ENCODE results near the gene NKAIN4. TPM values are rescaled to one million over a fixed set of nuclear protein-coding genes. Genes with fewer than 3 reads are reported as not detected.
A peak's percentile ranks its signal among the peaks of the same experiment; 100 is the strongest.
"Not testable (repeated sequence)": the region's sequence is repeated elsewhere in the genome, so short reads cannot be mapped to it uniquely, and the experiment has no call there.

The NKAIN4 gene
- total RNA-seq, 4 donors from 2014 or later = not detected

DNA sequence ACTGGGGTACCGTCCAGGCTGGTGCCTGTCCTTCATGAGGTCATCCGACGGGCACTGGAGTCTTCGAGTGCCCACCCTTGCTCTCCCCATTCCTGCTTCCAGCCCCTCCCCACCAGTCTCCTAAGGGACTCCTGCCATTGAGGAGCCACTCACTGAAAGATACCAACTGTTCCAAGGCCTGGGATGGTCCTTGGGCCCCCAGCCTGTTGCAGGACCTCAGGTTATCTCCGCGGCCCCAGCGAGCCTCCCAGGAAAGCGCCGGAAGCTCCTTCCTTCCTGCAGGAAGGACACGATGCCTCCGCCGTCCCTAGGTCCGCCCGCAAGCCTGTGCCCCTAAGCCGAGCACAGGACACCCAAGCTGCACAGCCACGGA, 1.2 kb downstream of the NKAIN4 start:
- no peak for DNase-seq
- H3K36me3 ChIP-seq = no peaks in the 10 kb centered on the region
- H3K27ac ChIP-seq = no peak overlapping the region
- TF ChIP-seq, protein P1, sequence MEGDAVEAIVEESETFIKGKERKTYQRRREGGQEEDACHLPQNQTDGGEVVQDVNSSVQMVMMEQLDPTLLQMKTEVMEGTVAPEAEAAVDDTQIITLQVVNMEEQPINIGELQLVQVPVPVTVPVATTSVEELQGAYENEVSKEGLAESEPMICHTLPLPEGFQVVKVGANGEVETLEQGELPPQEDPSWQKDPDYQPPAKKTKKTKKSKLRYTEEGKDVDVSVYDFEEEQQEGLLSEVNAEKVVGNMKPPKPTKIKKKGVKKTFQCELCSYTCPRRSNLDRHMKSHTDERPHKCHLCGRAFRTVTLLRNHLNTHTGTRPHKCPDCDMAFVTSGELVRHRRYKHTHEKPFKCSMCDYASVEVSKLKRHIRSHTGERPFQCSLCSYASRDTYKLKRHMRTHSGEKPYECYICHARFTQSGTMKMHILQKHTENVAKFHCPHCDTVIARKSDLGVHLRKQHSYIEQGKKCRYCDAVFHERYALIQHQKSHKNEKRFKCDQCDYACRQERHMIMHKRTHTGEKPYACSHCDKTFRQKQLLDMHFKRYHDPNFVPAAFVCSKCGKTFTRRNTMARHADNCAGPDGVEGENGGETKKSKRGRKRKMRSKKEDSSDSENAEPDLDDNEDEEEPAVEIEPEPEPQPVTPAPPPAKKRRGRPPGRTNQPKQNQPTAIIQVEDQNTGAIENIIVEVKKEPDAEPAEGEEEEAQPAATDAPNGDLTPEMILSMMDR (IDR thresholded peaks at IDR 0.05) = no peak
- TF ChIP-seq POLR2A (IDR thresholded peaks at IDR 0.05) = no peak
- no peaks in the 10 kb centered on the region for H3K9me3 ChIP-seq
- peaks cover 0 to 12% (median 8%) of the 10 kb centered on the region in 4 donors for H3K4me1 ChIP-seq
- peaks cover 0 to 26% of the 10 kb centered on the region in 2 donors for H3K27me3 ChIP-seq
- H3K4me3 ChIP-seq = peak overlapping the region in 1 of 4 donors; percentile 41

DNA sequence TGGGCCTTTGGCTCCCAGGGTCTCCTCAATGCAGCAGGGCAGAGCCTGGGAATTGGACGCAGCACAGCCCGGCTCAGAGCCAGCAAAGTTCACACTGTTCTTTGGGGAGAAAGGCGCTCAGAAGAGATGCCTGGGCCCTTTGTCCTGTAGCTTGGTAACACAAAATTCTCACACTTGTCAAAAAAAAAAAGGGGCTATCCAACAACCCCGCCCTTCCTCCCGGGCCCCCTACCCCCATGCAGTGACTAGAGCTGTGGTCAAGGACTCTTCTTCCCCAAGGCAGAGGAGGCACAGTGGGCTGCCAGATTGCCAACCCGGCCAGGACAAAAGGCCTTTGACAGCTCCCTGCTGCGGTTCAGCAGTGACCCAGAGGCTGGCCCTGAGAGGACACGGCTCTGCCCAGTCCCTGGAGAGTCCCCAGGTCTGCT, 2.0 kb downstream of the NKAIN4 start:
- Histone ChIP-seq H3K27ac (no peak overlapping the region), H3K4me1 (peaks cover 0 to 12% (median 8%) of the 10 kb centered on the region in 4 donors), H3K4me3 (no peak overlapping the region), H3K9me3 (no peaks in the 10 kb centered on the region), H3K36me3 (no peaks in the 10 kb centered on the region), H3K27me3 (peaks cover 0 to 28% of the 10 kb centered on the region in 2 donors)
- no peak for DNase-seq
- TF ChIP-seq POLR2A (IDR thresholded peaks at IDR 0.05) = no peak
- TF ChIP-seq, protein P1 (IDR thresholded peaks at IDR 0.05) = no peak

DNA sequence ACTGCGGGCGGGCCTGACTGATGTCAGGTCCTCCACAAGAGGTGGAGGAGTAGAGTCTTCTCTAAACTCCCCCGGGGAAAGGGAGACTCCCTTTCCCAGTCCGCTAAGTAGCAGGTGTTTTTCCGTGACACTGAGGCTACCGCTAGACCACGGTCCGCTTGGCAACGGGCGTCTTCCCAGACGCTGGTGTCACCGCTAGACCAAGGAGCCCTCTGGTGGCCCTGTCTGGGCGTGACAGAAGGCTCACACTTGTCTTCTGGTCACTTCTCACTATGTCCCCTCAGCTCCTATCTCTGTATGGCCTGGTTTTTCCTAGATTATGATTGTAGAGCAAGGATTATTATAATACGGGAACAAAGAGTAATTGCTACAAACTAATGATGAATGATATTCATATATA, 2.9 kb downstream of the NKAIN4 start:
- not testable (repeated sequence) for H3K9me3 ChIP-seq, H3K27ac ChIP-seq, H3K36me3 ChIP-seq, H3K4me3 ChIP-seq, DNase-seq
- peaks cover 0 to 28% of the 10 kb centered on the region in 2 donors for H3K27me3 ChIP-seq
- peaks cover 0 to 12% (median 8%) of the 10 kb centered on the region in 4 donors for H3K4me1 ChIP-seq

DNA sequence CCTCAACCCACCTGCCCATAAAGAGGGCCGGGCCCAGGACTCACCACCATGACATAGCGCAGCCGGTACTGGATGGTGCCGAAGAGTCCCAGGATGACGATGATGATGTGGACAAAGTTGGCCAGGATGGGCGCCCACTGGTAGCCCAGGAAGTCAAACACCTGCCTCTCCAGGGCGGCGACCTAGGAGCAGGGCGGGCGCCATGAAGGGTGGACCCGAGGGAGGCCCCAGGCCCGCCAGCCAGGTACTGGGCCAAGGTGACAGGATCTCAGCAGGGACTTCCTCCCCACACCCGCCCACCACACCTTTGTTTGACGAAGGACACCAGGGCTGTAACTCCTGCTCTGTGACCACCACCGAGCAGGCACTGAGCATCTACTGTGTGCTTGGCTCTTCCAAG, 4.4 kb downstream of the NKAIN4 start:
- DNase-seq = no peak
- H3K36me3 ChIP-seq = no peaks in the 10 kb centered on the region
- H3K27ac ChIP-seq = no peak overlapping the region
- peaks cover 0 to 12% (median 8%) of the 10 kb centered on the region in 4 donors for H3K4me1 ChIP-seq
- TF ChIP-seq, protein P1 (IDR thresholded peaks at IDR 0.05) = no peak
- TF ChIP-seq POLR2A (IDR thresholded peaks at IDR 0.05) = no peak
- no peaks in the 10 kb centered on the region for H3K9me3 ChIP-seq
- no peak overlapping the region for H3K4me3 ChIP-seq
- peaks cover 0 to 25% of the 10 kb centered on the region in 2 donors for H3K27me3 ChIP-seq

DNA sequence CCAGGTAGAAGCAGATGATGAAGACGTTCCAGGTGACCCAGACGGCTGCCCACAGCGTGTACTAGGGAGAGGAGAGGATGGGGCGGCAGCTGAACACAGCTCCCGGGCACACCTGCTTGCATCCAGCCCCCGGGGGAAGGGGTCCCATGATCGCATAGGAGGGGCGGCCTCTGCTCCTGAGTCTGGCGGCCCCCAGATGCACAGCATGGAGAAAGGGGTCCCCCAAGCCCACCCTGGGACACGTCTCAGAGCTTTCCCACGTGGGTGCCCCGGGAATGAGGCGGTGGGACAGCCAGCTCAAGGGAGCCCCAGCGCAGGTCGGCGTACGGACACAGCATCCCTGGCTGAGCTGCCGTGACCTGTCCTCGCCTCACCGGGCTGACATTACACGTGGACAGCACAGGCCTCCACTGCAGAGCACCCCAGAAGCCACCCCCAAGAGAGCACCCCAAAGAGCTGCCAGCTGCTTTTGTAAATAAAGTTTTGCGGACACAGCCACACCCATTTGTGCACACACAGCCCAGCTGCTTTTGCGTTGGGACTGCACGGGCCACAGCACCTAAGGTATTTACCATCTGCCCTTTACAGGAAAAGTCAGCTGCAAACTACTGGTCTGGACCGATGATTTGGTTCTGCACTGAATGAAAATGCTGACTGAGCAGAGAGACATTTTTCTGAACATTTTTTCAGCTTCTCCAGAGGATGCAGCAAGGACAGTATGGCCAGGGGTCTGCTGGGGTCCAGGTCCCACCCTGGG, 5.2 kb downstream of the NKAIN4 start:
- DNase-seq = no peak
- Histone ChIP-seq H3K4me1 (peaks cover 0 to 6% (median 5%) of the 10 kb centered on the region in 4 donors), H3K27me3 (peaks cover 0 to 16% of the 10 kb centered on the region in 2 donors), H3K9me3 (no peaks in the 10 kb centered on the region), H3K27ac (no peak overlapping the region), H3K4me3 (no peak overlapping the region), H3K36me3 (no peaks in the 10 kb centered on the region)
- TF ChIP-seq POLR2A (IDR thresholded peaks at IDR 0.05) = no peak
- TF ChIP-seq, protein P1 (IDR thresholded peaks at IDR 0.05) = no peak

- no peaks in the 10 kb centered on the region for H3K4me1 ChIP-seq
- TF ChIP-seq, protein P1 (IDR thresholded peaks at IDR 0.05) = no peak
- TF ChIP-seq POLR2A (IDR thresholded peaks at IDR 0.05) = no peak
- H3K4me3 ChIP-seq = no peak overlapping the region
- H3K9me3 ChIP-seq = no peaks in the 10 kb centered on the region
- H3K27ac ChIP-seq = no peak overlapping the region
- no peak for DNase-seq
- H3K36me3 ChIP-seq = no peaks in the 10 kb centered on the region
- peaks cover 0 to 8% of the 10 kb centered on the region in 2 donors for H3K27me3 ChIP-seq
Measured at GRCh38 chr20:63247671-63248228, 6.5 kb downstream of the NKAIN4 start.
